CD14-positive monocyte (primary cell): ENCODE results near the gene SIX5. TPM values are rescaled to one million over a fixed set of nuclear protein-coding genes. Genes with fewer than 3 reads are reported as not detected.

Source experiments
- DNase-seq, 3 donors: peaks; one replicate each; pipeline ENCODE4 v3.0.0-alpha.2; 2011 to 2022
- H2AFZ ChIP-seq: 2 replicates; pipeline ENCODE4 v1.6.0; 2012; ENCODE audit warnings: mild to moderate bottlenecking, low read depth, low read length, inconsistent platforms; ENCODE audit not compliant: insufficient read depth, poor library complexity, severe bottlenecking
- H3K27ac ChIP-seq, 2 donors: 1 replicate in 1 of 2; 2 replicates in 1 of 2; pipeline ENCODE4 v1.5.1; 2012 to 2013; ENCODE audit warnings: low read length in 2 of 2, control low read depth in 1 of 2, inconsistent platforms in 1 of 2, low read depth in 1 of 2, mild to moderate bottlenecking in 1 of 2
- H3K27me3 ChIP-seq, 2 donors: one replicate each; pipeline versions ENCODE4 v1.6.0 to v1.6.1; 2011 to 2013; ENCODE audit warnings: low read length in 2 of 2; ENCODE audit not compliant: control insufficient read depth in 2 of 2, insufficient read depth in 2 of 2
- H3K36me3 ChIP-seq, 2 donors: replicated peaks in 1 of 2; 1 replicate in 1 of 2; 2 replicates in 1 of 2; pipeline versions ENCODE4 v1.5.1 to v1.6.1; 2012 to 2013; ENCODE audit warnings: low read length in 2 of 2, control low read depth in 1 of 2, inconsistent platforms in 1 of 2, mild to moderate bottlenecking in 1 of 2; ENCODE audit not compliant: insufficient read depth in 2 of 2, control insufficient read depth in 1 of 2
- H3K4me1 ChIP-seq, 2 donors: 1 replicate in 1 of 2; 2 replicates in 1 of 2; pipeline versions ENCODE4 v1.5.1 to v1.6.1; 2012 to 2013; ENCODE audit warnings: low read length in 2 of 2, control low read depth in 1 of 2, inconsistent platforms in 1 of 2, mild to moderate bottlenecking in 1 of 2, moderate library complexity in 1 of 2; ENCODE audit not compliant: insufficient read depth in 2 of 2, control insufficient read depth in 1 of 2
- H3K4me2 ChIP-seq: replicated peaks from 2 replicates; pipeline ENCODE3; 2012; ENCODE audit warnings: low read length, moderate library complexity, mild to moderate bottlenecking; ENCODE audit not compliant: poor library complexity, severe bottlenecking; ENCODE audit errors: extremely low read depth
- H3K4me3 ChIP-seq, 3 experiments: fragments of 200-600 bp in 1 of 3; sonication (generic) in 1 of 3; replicated peaks in 1 of 3; 1 replicate in 2 of 3; 2 replicates in 1 of 3; pipeline ENCODE4 v1.5.1; 2011 to 2013; ENCODE audit warnings: low read length in 3 of 3, mild to moderate bottlenecking in 3 of 3, control low read depth in 2 of 3, low read depth in 2 of 3, inconsistent platforms in 1 of 3, moderate library complexity in 1 of 3
- H3K79me2 ChIP-seq: 2 replicates; pipeline ENCODE4 v1.6.0; 2012; ENCODE audit warnings: mild to moderate bottlenecking, control low read depth, inconsistent platforms, low read length, moderate library complexity; ENCODE audit not compliant: insufficient read depth
- H3K9ac ChIP-seq: 2 replicates; pipeline ENCODE4 v1.6.0; 2017; ENCODE audit warnings: low read length, mild to moderate bottlenecking; ENCODE audit not compliant: insufficient read depth, poor library complexity, severe bottlenecking
- H3K9me3 ChIP-seq, 2 donors: replicated peaks in 1 of 2; 1 replicate in 1 of 2; 2 replicates in 1 of 2; pipeline versions ENCODE4 v1.5.1 to v1.6.1; 2012 to 2013; ENCODE audit warnings: low read length in 2 of 2, control low read depth in 1 of 2; ENCODE audit not compliant: control insufficient read depth in 1 of 2, insufficient read depth in 1 of 2
- H4K20me1 ChIP-seq: 2 replicates; pipeline ENCODE4 v1.6.0; 2012; ENCODE audit warnings: mild to moderate bottlenecking, low read length, control low read depth, moderate library complexity; ENCODE audit not compliant: insufficient read depth
- H3K27ac Mint-ChIP-seq, 7 donors: one replicate each; pipeline ENCODE4 v1.8.0; 2020; ENCODE audit warnings: mild to moderate bottlenecking in 7 of 7, mixed read lengths in 7 of 7, moderate library complexity in 6 of 7, inconsistent platforms in 2 of 7
- H3K27me3 Mint-ChIP-seq, 3 donors: one replicate each; pipeline ENCODE4 v1.8.0; 2021 to 2022; ENCODE audit warnings: low read depth in 3 of 3, mild to moderate bottlenecking in 3 of 3, mixed read lengths in 3 of 3, moderate library complexity in 3 of 3, inconsistent platforms in 1 of 3
- H3K36me3 Mint-ChIP-seq, 2 donors: one replicate each; pipeline ENCODE4 v1.8.0; 2020; ENCODE audit warnings: mixed read lengths in 2 of 2, inconsistent platforms in 1 of 2, mild to moderate bottlenecking in 1 of 2
- H3K4me1 Mint-ChIP-seq: one replicate; pipeline ENCODE4 v1.8.0; 2020; ENCODE audit warnings: mild to moderate bottlenecking, mixed read lengths
- H3K4me3 Mint-ChIP-seq, 2 donors: one replicate each; pipeline ENCODE4 v1.8.0; 2020; ENCODE audit warnings: mild to moderate bottlenecking in 2 of 2, mixed read lengths in 2 of 2, moderate library complexity in 1 of 2
- H3K9me3 Mint-ChIP-seq, 7 donors: one replicate each; pipeline ENCODE4 v1.8.0; 2020 to 2022; ENCODE audit warnings: mixed read lengths in 7 of 7, mild to moderate bottlenecking in 6 of 7, moderate library complexity in 6 of 7, inconsistent platforms in 2 of 7
- WGBS: methylation state at CpG from one replicate; pipeline ENCODE4 v1.1.5; 2013; ENCODE audit warnings: missing lambda C conversion rate; ENCODE audit not compliant: insufficient coverage; 5-methylcytosine and 5-hydroxymethylcytosine counted together
- intact Hi-C, 2 donors: fragments of 100-400 bp; cut with micrococcal nuclease; formaldehyde crosslinking; loops; one replicate each; pipeline versions ENCODE4 v1.15.0 to v1.15.1; 2023
- polyA plus RNA-seq, 3 donors: library from polyadenylated mRNA; depleted of rRNA in 1 of 3; unstranded in 2 of 3; stranded (reverse) in 1 of 3; fragments of 300-500 nt in 2 of 3; fragments of >200 nt in 1 of 3; fragmentation: Illumina TruSeq in 2 of 3; gene quantifications; 1 replicate in 2 of 3; 2 replicates in 1 of 3; pipeline ENCODE4 v1.2.3, GENCODE V29; 2012 to 2021
- TF ChIP-seq, protein P1 (sequence below): fragments of 200-600 bp; IDR thresholded peaks from one replicate; pipeline ENCODE4 v1.8.0; 2022; ENCODE audit warnings: antibody characterized with exemption, mild to moderate bottlenecking

The SIX5 gene
- polyA plus RNA-seq, 3 donors: 0.04 TPM; not detected in 2

DNA sequence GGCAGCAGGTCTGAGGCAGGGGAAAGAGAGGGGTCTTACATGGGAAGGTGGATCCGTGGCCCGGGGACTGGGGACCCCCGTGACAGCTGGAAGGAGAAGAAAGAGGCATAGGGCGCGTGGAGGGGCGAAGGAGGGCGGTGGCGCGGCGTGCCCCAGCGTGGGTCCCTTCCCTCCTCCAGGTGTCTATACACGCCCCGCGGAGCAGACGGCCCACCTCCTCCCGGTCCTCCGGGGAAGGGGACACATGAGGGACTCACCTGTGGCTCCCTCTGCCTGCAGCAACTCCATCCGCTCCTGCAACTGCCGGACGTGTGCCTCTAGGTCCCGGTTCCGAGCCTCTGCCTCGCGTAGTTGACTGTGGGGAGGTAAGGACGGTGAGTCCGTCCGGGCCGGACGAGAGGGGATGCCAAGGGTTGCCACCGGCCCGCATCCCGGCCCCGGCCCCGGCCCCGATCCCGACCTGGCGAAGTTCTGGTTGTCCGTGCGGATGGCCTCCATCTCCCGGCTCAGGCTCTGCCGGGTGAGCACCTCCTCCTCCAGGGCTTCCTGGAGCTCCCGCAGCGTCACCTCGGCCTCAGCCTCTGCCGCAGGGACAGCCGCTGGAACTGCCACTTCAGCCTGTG lies 2.4 kb upstream of the SIX5 start:
- Mint-ChIP-seq H3K4me3 (peak overlapping the region in 1 of 2 donors; percentile 87), H3K27me3 (peaks cover 69 to 99% (median 75%) of the 10 kb centered on the region in 3 donors), H3K36me3 (peaks cover 4 to 6% of the 10 kb centered on the region in 2 donors), H3K27ac (no peak overlapping the region), H3K9me3 (peaks cover 0 to 22% (median 16%) of the 10 kb centered on the region in 7 donors), H3K4me1 (peaks cover 22% of the 10 kb centered on the region)
- H3K27ac ChIP-seq: no peak overlapping the region
- H3K79me2 ChIP-seq: no peaks in the 10 kb centered on the region
- H3K4me3 ChIP-seq: no peak overlapping the region
- DNase-seq: no peak
- 93% methylated on average over 41 of the region's 46 CpGs for WGBS
- H4K20me1 ChIP-seq: peaks cover 49% of the 10 kb centered on the region
- H2AFZ ChIP-seq: no peak overlapping the region
- TF ChIP-seq, protein P1, sequence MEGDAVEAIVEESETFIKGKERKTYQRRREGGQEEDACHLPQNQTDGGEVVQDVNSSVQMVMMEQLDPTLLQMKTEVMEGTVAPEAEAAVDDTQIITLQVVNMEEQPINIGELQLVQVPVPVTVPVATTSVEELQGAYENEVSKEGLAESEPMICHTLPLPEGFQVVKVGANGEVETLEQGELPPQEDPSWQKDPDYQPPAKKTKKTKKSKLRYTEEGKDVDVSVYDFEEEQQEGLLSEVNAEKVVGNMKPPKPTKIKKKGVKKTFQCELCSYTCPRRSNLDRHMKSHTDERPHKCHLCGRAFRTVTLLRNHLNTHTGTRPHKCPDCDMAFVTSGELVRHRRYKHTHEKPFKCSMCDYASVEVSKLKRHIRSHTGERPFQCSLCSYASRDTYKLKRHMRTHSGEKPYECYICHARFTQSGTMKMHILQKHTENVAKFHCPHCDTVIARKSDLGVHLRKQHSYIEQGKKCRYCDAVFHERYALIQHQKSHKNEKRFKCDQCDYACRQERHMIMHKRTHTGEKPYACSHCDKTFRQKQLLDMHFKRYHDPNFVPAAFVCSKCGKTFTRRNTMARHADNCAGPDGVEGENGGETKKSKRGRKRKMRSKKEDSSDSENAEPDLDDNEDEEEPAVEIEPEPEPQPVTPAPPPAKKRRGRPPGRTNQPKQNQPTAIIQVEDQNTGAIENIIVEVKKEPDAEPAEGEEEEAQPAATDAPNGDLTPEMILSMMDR: no peak
- peaks cover 56 to 85% of the 10 kb centered on the region in 2 donors for H3K27me3 ChIP-seq
- H3K36me3 ChIP-seq: no peaks in the 10 kb centered on the region
- peaks cover 6 to 20% of the 10 kb centered on the region in 2 donors for H3K9me3 ChIP-seq
- no peak overlapping the region for H3K9ac ChIP-seq
- H3K4me2 ChIP-seq: no peak overlapping the region
- peaks cover 27 to 35% of the 10 kb centered on the region in 2 donors for H3K4me1 ChIP-seq
- intact Hi-C loops: no loop called here

DNA sequence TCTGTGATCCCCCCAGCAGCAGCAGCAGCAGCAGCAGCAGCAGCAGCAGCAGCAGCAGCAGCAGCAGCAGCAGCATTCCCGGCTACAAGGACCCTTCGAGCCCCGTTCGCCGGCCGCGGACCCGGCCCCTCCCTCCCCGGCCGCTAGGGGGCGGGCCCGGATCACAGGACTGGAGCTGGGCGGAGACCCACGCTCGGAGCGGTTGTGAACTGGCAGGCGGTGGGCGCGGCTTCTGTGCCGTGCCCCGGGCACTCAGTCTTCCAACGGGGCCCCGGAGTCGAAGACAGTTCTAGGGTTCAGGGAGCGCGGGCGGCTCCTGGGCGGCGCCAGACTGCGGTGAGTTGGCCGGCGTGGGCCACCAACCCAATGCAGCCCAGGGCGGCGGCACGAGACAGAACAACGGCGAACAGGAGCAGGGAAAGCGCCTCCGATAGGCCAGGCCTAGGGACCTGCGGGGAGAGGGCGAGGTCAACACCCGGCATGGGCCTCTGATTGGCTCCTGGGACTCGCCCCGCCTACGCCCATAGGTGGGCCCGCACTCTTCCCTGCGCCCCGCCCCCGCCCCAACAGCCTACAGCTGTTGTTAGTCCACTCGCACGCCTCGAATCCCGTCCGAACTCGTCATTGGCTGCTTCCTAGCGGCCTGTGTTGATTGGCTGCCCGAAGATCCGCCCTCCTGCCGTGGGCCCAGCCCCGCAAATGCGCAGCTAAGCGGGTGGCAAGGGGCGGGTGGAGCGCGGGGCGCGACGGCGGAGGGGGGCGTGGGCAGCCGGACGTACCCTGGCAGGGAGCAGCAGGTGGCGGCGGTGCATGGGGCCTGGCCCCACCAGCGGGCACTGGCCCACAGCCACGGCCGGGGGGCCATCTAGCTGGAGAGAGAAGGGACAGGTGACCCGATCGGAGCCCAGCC lies 1.4 kb upstream of the SIX5 start:
- H3K9me3 ChIP-seq: peaks cover 6 to 20% of the 10 kb centered on the region in 2 donors
- peaks cover 27 to 35% of the 10 kb centered on the region in 2 donors for H3K4me1 ChIP-seq
- H2AFZ ChIP-seq: peak overlapping the region; percentile 38
- Mint-ChIP-seq H3K9me3 (peaks cover 0 to 20% (median 14%) of the 10 kb centered on the region in 7 donors), H3K27me3 (peaks cover 75 to 99% (median 82%) of the 10 kb centered on the region in 3 donors), H3K4me1 (peaks cover 22% of the 10 kb centered on the region), H3K36me3 (peaks cover 4 to 6% of the 10 kb centered on the region in 2 donors), H3K27ac (peak overlapping the region in 1 of 7 donors; percentile 50), H3K4me3 (peak overlapping the region; percentile 58 to 88)
- no peak overlapping the region for H3K27ac ChIP-seq
- TF ChIP-seq, protein P1: peak; percentile 99
- H3K79me2 ChIP-seq: no peaks in the 10 kb centered on the region
- H4K20me1 ChIP-seq: peaks cover 48% of the 10 kb centered on the region
- 1% methylated on average over 78 of the region's 79 CpGs for WGBS
- H3K36me3 ChIP-seq: no peaks in the 10 kb centered on the region
- peak overlapping the region; percentile 87 for H3K4me2 ChIP-seq
- peak; percentile 75 to 80 (median 76) for DNase-seq
- H3K4me3 ChIP-seq: peak overlapping the region in 2 of 3 experiments; percentile 26 to 77
- intact Hi-C loops: loop anchor here (1.0 kb wide), 1 partner anchor 29 kb away; no protein-coding TSS in a partner anchor
- no peak overlapping the region for H3K9ac ChIP-seq
- H3K27me3 ChIP-seq: peaks cover 58 to 92% of the 10 kb centered on the region in 2 donors
